C4-2B (cell line): ENCODE data around the gene LRFN5.

Source experiments
- H3K27ac ChIP-seq: fragments of 450-650 bp; 2 replicates; pipeline ENCODE4 v1.5.1; 2017
- CTCF ChIP-seq: fragments of 450-650 bp; conservative IDR thresholded peaks from 2 replicates; pipeline ENCODE4 v1.5.1; 2017; ENCODE audit warnings: mild to moderate bottlenecking
- ZFX ChIP-seq: fragments of 450-650 bp; IDR thresholded peaks from 2 replicates; pipeline ENCODE4 v1.6.1; 2017

Gene LRFN5

GRCh38 chr14:41604721-41605531 is 1.8 kb upstream of the LRFN5 start:
- no peak for TF ChIP-seq ZFX
- TF ChIP-seq CTCF, result no peak
- H3K27ac ChIP-seq, result no peak overlapping the region

- TF ChIP-seq ZFX, result no peak
- no peak for TF ChIP-seq CTCF
- H3K27ac ChIP-seq, result no peak overlapping the region
These were observed 960 bp upstream of the LRFN5 start for GRCh38 chr14:41605550-41606281.

- no peak overlapping the region for H3K27ac ChIP-seq
- TF ChIP-seq CTCF, result no peak
- TF ChIP-seq ZFX, result no peak
These were observed 469 bp upstream of the LRFN5 start for GRCh38 chr14:41606282-41606531.

GRCh38 chr14:41607304-41607775 is 664 bp downstream of the LRFN5 start:
- no peak overlapping the region for H3K27ac ChIP-seq
- TF ChIP-seq ZFX (no peak), CTCF (no peak)

GRCh38 chr14:41607966-41608663 is 1.4 kb downstream of the LRFN5 start:
- TF ChIP-seq ZFX (no peak), CTCF (no peak)
- no peak overlapping the region for H3K27ac ChIP-seq

- TF ChIP-seq ZFX, result no peak
- H3K27ac ChIP-seq, result no peak overlapping the region
These were observed 2.2 kb downstream of the LRFN5 start for GRCh38 chr14:41608681-41609390.

GRCh38 chr14:41609704-41610183 is 3.1 kb downstream of the LRFN5 start:
- no peak overlapping the region for H3K27ac ChIP-seq
- TF ChIP-seq CTCF (peak; percentile 24), ZFX (no peak)
